Liver (tissue), 9 donors: ENCODE results near the gene PEMT. TPM values are rescaled to one million over a fixed set of nuclear protein-coding genes. Genes with fewer than 3 reads are reported as not detected.
A peak's percentile ranks its signal among the peaks of the same experiment; 100 is the strongest.

ENCODE experiments used
- DNase-seq: peaks from one replicate; pipeline ENCODE4 v3.0.0-alpha.2; 2017; ENCODE audit warnings: low spot score
- H3K27ac ChIP-seq, 2 donors: one replicate each; pipeline ENCODE4 v1.7.0; 2013; ENCODE audit warnings: inconsistent platforms in 2 of 2, low read length in 2 of 2, control low read depth in 1 of 2, low read depth in 1 of 2, mild to moderate bottlenecking in 1 of 2
- H3K27me3 ChIP-seq, 4 donors: one replicate each; pipeline versions ENCODE4 v1.6.1 to v1.7.0; 2013; ENCODE audit warnings: low read length in 3 of 4, inconsistent platforms in 1 of 4, mild to moderate bottlenecking in 1 of 4, moderate library complexity in 1 of 4; ENCODE audit not compliant: control insufficient read depth in 4 of 4, insufficient read depth in 4 of 4
- H3K36me3 ChIP-seq, 4 donors: one replicate each; pipeline versions ENCODE4 v1.6.1 to v1.7.0; 2013; ENCODE audit warnings: low read length in 3 of 4, mild to moderate bottlenecking in 3 of 4, low read depth in 1 of 4, moderate library complexity in 1 of 4; ENCODE audit not compliant: control insufficient read depth in 4 of 4, insufficient read depth in 3 of 4
- H3K4me1 ChIP-seq, 4 donors: one replicate each; pipeline versions ENCODE4 v1.6.1 to v1.7.0; 2013; ENCODE audit warnings: low read length in 3 of 4, mild to moderate bottlenecking in 3 of 4, moderate library complexity in 1 of 4; ENCODE audit not compliant: control insufficient read depth in 4 of 4, insufficient read depth in 4 of 4
- H3K4me3 ChIP-seq, 3 donors: one replicate each; pipeline versions ENCODE4 v1.6.1 to v1.7.0; 2013; ENCODE audit warnings: low read length in 3 of 3, control low read depth in 1 of 3, low read depth in 1 of 3, mild to moderate bottlenecking in 1 of 3
- H3K9ac ChIP-seq, 2 donors: one replicate each; pipeline ENCODE4 v1.7.0; 2013; ENCODE audit warnings: low read length in 2 of 2, mild to moderate bottlenecking in 2 of 2, moderate library complexity in 2 of 2, control low read depth in 1 of 2, low read depth in 1 of 2
- H3K9me3 ChIP-seq, 4 donors: one replicate each; pipeline versions ENCODE4 v1.6.1 to v1.7.0; 2013; ENCODE audit warnings: low read length in 3 of 4; ENCODE audit not compliant: control insufficient read depth in 4 of 4
- CTCF ChIP-seq: fragments of 150-350 bp; IDR thresholded peaks from 2 replicates; pipeline ENCODE4 v1.5.1; 2017; ENCODE audit warnings: improper control_type of control experiment, low read depth, low read length; ENCODE audit not compliant: missing input control
- EGR1 ChIP-seq, 2 donors: IDR thresholded peaks; 2 replicates each; pipeline ENCODE4 v1.6.1; 2016 to 2018; ENCODE audit warnings: antibody characterized with exemption in 2 of 2, low read depth in 2 of 2
- FOXA1 ChIP-seq: IDR thresholded peaks from 2 replicates; pipeline ENCODE4 v1.6.1; 2016; ENCODE audit warnings: antibody characterized with exemption
- FOXA2 ChIP-seq: IDR thresholded peaks from 2 replicates; pipeline ENCODE4 v1.6.1; 2016; ENCODE audit warnings: antibody characterized with exemption
- GABPA ChIP-seq, 2 donors: IDR thresholded peaks in 1 of 2; conservative IDR thresholded peaks in 1 of 2; 2 replicates each; pipeline ENCODE4 v1.6.1; 2016; ENCODE audit warnings: antibody characterized with exemption in 2 of 2, mild to moderate bottlenecking in 1 of 2, moderate library complexity in 1 of 2
- HNF4A ChIP-seq, 2 donors: conservative IDR thresholded peaks; 2 replicates each; pipeline ENCODE4 v1.6.1; 2016; ENCODE audit warnings: antibody characterized with exemption in 2 of 2, mild to moderate bottlenecking in 2 of 2
- HNF4G ChIP-seq: IDR thresholded peaks from 2 replicates; pipeline ENCODE4 v1.6.1; 2016; ENCODE audit warnings: antibody characterized with exemption
- JUND ChIP-seq, 2 donors: IDR thresholded peaks; 2 replicates each; pipeline ENCODE4 v1.6.1; 2016; ENCODE audit warnings: antibody characterized with exemption in 2 of 2
- NR2F2 ChIP-seq: IDR thresholded peaks from 2 replicates; pipeline ENCODE4 v1.6.1; 2016; ENCODE audit warnings: antibody characterized with exemption
- RAD21 ChIP-seq, 2 donors: IDR thresholded peaks; 2 replicates each; pipeline ENCODE4 v1.6.1; 2016; ENCODE audit warnings: antibody characterized with exemption in 2 of 2, mild to moderate bottlenecking in 2 of 2
- RXRA ChIP-seq, 2 donors: IDR thresholded peaks; 2 replicates each; pipeline ENCODE4 v1.6.1; 2017 to 2018; ENCODE audit warnings: antibody characterized with exemption in 2 of 2, mild to moderate bottlenecking in 1 of 2
- SP1 ChIP-seq: IDR thresholded peaks from 2 replicates; pipeline ENCODE4 v1.6.1; 2018; ENCODE audit warnings: antibody characterized with exemption, mild to moderate bottlenecking
- TAF1 ChIP-seq: conservative IDR thresholded peaks from 2 replicates; pipeline ENCODE4 v1.6.1; 2016; ENCODE audit warnings: antibody characterized with exemption, mild to moderate bottlenecking
- YY1 ChIP-seq: IDR thresholded peaks from 2 replicates; pipeline ENCODE4 v1.6.1; 2016; ENCODE audit warnings: antibody characterized with exemption, mild to moderate bottlenecking
- ZBTB33 ChIP-seq: IDR thresholded peaks from 2 replicates; pipeline ENCODE4 v1.6.1; 2016; ENCODE audit warnings: antibody characterized with exemption
- WGBS: extraction: QIAGEN DNeasy Blood & Tissue Kit; methylation state at CpG from one replicate; pipeline ENCODE4 v1.1.7; 2013; 5-methylcytosine and 5-hydroxymethylcytosine counted together
- polyA plus RNA-seq, 2 donors: library from polyadenylated mRNA; stranded (reverse) in 1 of 2; unstranded in 1 of 2; fragments of 200-250 nt in 1 of 2; fragments of >200 nt in 1 of 2; fragmentation: Nextera tagmentation in 1 of 2; extraction: Ambion mirVana in 1 of 2; gene quantifications; one replicate each; pipeline versions ENCODE4 v1.2.1 to v1.2.3, GENCODE V29; 2013 to 2015
- total RNA-seq, 2 donors: library from RNA; depleted of rRNA; stranded (reverse); fragments of >200 nt; gene quantifications; one replicate each; pipeline ENCODE4 v1.2.3, GENCODE V29; 2014
- TF ChIP-seq, protein P1 (sequence below): IDR thresholded peaks from 2 replicates; pipeline ENCODE4 v1.6.1; 2016; ENCODE audit warnings: antibody characterized with exemption
- TF ChIP-seq, protein P2 (sequence below): IDR thresholded peaks from 2 replicates; pipeline ENCODE4 v1.6.1; 2016; ENCODE audit warnings: antibody characterized with exemption, mild to moderate bottlenecking
- TF ChIP-seq, protein P3 (sequence below): IDR thresholded peaks from 2 replicates; pipeline ENCODE4 v1.6.1; 2016; ENCODE audit warnings: antibody characterized with exemption
- donor health status: healthy.
- donor health status: healthy.
- donor health status: healthy.
- donor health status: healthy.
- donor health status: healthy.

Gene PEMT
- total and polyA plus RNA-seq, 4 donors: 64.6 to 211 (median 184) TPM

GRCh38 chr17:17549732-17550366 is 41.7 kb downstream of the PEMT start:
- WGBS: 88% methylated on average over 20 of the region's 20 CpGs

DNA sequence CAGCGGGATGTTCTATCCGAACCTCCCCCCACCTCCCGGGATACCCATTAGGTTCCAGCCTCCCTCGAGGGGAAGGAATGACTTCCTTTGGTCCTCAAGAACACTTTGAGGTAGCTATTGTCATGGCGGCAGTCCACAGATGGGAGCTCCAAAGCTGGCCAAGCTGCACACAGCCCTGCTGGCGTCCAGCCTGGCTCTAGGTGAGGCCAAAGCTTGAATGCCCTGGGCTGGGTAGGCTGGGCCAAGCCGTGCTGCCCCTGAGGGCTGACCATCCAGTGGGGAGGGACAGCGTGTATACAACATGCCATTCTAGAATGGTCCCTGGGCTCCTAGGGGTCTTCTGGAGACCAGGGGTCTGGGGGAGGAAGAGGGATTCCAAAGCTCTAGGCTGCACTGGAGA is 43.5 kb downstream of the PEMT start:
- H3K9me3 ChIP-seq: no peaks in the 10 kb centered on the region
- peak overlapping the region; percentile 21 to 32 for H3K27ac ChIP-seq
- H3K27me3 ChIP-seq: no peaks in the 10 kb centered on the region
- 81% methylated on average over 8 of the region's 8 CpGs for WGBS
- TF ChIP-seq ZBTB33: no peak
- no peak for TF ChIP-seq RAD21 (IDR thresholded peaks at IDR 0.05)
- no peak for TF ChIP-seq FOXA1
- TF ChIP-seq YY1: no peak
- TF ChIP-seq, protein P1, sequence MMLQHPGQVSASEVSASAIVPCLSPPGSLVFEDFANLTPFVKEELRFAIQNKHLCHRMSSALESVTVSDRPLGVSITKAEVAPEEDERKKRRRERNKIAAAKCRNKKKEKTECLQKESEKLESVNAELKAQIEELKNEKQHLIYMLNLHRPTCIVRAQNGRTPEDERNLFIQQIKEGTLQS: no peak
- TF ChIP-seq, protein P2, sequence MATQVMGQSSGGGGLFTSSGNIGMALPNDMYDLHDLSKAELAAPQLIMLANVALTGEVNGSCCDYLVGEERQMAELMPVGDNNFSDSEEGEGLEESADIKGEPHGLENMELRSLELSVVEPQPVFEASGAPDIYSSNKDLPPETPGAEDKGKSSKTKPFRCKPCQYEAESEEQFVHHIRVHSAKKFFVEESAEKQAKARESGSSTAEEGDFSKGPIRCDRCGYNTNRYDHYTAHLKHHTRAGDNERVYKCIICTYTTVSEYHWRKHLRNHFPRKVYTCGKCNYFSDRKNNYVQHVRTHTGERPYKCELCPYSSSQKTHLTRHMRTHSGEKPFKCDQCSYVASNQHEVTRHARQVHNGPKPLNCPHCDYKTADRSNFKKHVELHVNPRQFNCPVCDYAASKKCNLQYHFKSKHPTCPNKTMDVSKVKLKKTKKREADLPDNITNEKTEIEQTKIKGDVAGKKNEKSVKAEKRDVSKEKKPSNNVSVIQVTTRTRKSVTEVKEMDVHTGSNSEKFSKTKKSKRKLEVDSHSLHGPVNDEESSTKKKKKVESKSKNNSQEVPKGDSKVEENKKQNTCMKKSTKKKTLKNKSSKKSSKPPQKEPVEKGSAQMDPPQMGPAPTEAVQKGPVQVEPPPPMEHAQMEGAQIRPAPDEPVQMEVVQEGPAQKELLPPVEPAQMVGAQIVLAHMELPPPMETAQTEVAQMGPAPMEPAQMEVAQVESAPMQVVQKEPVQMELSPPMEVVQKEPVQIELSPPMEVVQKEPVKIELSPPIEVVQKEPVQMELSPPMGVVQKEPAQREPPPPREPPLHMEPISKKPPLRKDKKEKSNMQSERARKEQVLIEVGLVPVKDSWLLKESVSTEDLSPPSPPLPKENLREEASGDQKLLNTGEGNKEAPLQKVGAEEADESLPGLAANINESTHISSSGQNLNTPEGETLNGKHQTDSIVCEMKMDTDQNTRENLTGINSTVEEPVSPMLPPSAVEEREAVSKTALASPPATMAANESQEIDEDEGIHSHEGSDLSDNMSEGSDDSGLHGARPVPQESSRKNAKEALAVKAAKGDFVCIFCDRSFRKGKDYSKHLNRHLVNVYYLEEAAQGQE: no peak
- TF ChIP-seq TAF1: no peak
- no peak for TF ChIP-seq GABPA (IDR thresholded peaks at IDR 0.05 in 1 of 2, conservative IDR thresholded peaks at IDR 0.05 in 1 of 2)
- TF ChIP-seq NR2F2: no peak
- TF ChIP-seq, protein P3, sequence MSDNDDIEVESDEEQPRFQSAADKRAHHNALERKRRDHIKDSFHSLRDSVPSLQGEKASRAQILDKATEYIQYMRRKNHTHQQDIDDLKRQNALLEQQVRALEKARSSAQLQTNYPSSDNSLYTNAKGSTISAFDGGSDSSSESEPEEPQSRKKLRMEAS: no peak
- no peak for TF ChIP-seq JUND (IDR thresholded peaks at IDR 0.05)
- no peak for TF ChIP-seq SP1
- TF ChIP-seq RXRA (IDR thresholded peaks at IDR 0.05): no peak
- TF ChIP-seq HNF4G: no peak
- TF ChIP-seq HNF4A (conservative IDR thresholded peaks at IDR 0.05): no peak
- no peak for TF ChIP-seq EGR1 (IDR thresholded peaks at IDR 0.05; ENCODE audit: low read depth in 2 of 2)
- TF ChIP-seq FOXA2: no peak
- no peak for TF ChIP-seq CTCF
- no peak overlapping the region for H3K4me3 ChIP-seq
- peaks cover 0 to 3% (median 0%) of the 10 kb centered on the region in 4 donors for H3K36me3 ChIP-seq
- peaks cover 8 to 54% (median 37%) of the 10 kb centered on the region in 4 donors for H3K4me1 ChIP-seq
- no peak overlapping the region for H3K9ac ChIP-seq
- no peak for DNase-seq

More at GRCh38 chr17:17549732-17550366, 41.7 kb downstream of the PEMT start:
- DNase-seq: no peak
- no peak for TF ChIP-seq EGR1 (IDR thresholded peaks at IDR 0.05; ENCODE audit: low read depth in 2 of 2)
- TF ChIP-seq FOXA1: no peak
- TF ChIP-seq, protein P1: no peak
- no peaks in the 10 kb centered on the region for H3K36me3 ChIP-seq
- no peak overlapping the region for H3K4me3 ChIP-seq
- H3K9me3 ChIP-seq: no peaks in the 10 kb centered on the region
- peaks cover 8 to 49% (median 32%) of the 10 kb centered on the region in 4 donors for H3K4me1 ChIP-seq
- H3K27ac ChIP-seq: peak overlapping the region in 1 of 2 donors; percentile 41
- no peak overlapping the region for H3K9ac ChIP-seq
- no peaks in the 10 kb centered on the region for H3K27me3 ChIP-seq
